HG03095 (cell line): ENCODE measurements around the gene FOXN1.

Experiments used
- ATAC-seq: cut with Tn5 transposase; IDR thresholded peaks from one replicate; pipeline ENCODE4 v1.9.1; 2021; ENCODE audit warnings: moderate library complexity; ENCODE audit not compliant: unreplicated experiment

The FOXN1 gene

GRCh38 chr17:28544402-28545140 is 38.4 kb downstream of the FOXN1 start:
- ATAC-seq: no peak

DNA sequence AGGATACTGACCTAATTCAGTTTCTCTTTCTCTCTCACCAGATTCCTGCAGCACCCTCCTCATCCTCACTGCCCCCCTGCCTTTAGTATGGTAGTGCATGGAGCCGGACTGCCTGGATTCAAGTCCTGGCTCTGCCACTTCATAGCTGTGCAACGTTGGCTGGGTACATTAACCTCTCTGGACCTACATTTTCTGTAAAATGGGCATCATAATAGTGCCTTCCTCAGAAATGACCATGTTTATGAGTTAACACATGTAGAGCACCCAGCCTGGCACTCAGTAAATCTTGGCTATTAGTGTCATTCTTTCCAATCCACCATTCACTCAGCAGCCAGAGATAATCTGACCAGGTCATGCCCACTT is 39.0 kb downstream of the FOXN1 start:
- ATAC-seq: no peak

DNA sequence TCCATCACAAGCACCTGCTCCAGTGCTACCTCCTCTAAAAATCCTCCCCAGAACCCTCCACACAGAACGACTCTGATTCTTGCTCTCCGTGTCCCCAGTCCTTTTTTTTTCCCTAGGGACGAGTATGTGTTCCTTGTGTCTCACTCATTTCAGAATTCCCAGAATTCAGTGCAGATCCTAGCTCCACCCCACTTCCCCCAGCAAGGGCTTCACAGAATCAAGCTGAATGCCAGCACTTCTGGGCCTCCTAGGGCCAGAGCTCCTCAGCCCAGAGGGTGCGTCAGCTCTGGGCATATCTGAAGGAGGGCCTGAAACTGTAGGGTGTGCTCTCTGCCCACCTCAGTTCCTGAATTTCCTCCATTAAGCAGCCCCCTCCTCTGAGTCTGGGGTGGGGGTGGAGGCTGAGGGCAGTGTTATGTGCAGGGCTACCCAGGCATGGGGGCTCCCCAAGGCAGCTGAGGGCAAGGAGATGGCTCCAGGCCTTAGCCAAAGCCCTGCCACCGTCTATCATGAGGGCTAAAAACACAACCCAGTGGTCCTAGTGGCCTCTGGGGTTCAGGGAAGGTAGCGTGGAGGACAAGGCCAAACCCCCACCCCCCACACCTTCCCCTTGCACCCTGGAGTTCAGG is 39.8 kb downstream of the FOXN1 start:
- ATAC-seq: no peak

GRCh38 chr17:28547096-28547622 is 41.0 kb downstream of the FOXN1 start:
- ATAC-seq: no peak

DNA sequence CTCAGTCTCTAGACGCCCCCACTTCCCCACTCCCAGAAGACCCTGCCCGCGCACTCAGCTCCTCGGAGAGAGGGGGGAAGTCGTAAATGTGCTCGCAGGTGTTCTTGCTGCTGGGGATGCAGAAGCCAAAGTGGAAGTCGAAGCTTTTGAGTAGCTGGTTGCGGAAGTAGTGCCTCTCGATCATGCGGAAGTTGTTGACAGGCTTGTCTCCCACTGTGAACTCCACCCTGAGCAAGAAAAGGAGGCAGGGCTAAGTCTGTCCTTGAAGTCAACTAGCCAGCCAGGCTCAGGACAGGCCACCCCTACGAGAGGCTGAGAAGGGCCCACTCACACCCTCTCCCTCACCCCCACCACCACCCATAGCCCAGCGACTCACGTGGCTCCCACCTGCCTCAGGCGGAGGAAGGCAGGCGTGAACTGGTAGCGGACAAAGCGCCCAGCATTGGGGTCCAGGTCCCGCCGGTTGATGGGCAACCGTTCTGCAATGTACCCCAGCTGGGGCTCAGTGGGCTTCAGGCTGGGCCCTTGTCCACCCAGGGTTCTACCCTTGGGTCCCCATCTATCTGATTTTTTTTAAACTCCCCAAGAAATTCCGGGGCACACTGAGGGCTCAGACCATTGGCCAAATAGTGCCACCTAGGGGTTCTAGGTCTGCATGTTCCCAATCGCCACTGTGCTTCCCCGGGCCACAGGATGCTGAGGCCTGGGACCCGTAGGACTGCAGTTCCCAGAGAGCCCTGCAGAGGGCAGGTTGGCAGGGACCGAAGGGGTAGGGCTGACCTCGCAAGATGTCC is 41.7 kb downstream of the FOXN1 start:
- no peak for ATAC-seq

- no peak for ATAC-seq
Observed at GRCh38 chr17:28548417-28549130, 42.4 kb downstream of the FOXN1 start.

DNA sequence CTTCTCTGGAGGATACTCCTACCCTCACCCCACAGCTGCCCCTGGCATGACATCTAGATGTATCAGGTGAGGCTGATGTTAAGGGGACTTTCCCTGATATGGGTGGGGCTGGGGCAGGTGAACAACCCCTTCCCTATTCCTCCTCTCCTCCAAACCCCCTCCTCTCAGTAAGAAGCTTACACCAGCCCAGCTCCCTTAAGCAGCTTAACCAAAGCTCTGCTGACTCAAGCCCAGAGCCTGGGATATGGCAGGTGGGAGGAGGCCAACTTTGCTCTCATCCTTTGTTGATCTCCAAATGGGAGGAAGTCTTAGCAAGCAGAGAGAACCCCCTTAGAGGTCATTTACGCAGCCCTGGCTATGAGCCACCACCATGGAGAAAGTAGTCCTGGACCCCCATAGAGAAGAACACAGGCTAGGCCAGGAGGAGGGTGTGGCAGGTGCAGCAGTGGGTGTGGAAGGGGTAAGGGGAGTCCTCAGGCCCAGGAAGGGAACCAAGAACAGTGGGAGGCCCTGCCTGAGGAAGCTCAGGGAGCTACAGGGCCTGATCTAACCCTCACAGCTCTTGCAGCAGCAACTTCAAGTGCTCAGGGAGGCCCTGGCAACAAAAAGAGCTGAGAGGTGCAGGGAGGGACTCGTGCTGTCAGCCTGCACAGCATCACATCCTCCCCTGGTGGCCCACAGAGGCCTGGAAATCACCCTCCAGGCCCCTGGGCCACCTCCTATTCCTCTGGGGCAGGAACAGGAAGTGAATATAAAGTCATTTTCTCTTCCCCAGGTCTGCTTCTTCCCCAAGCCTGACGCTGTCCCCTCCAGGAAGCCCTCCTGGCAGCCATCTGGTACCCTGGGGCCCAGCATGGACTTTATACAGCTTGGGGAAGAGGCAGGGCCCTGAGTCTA is 43.3 kb downstream of the FOXN1 start:
- peak; percentile 36 for ATAC-seq

GRCh38 chr17:28550858-28551257 is 44.7 kb downstream of the FOXN1 start:
- ATAC-seq: no peak

DNA sequence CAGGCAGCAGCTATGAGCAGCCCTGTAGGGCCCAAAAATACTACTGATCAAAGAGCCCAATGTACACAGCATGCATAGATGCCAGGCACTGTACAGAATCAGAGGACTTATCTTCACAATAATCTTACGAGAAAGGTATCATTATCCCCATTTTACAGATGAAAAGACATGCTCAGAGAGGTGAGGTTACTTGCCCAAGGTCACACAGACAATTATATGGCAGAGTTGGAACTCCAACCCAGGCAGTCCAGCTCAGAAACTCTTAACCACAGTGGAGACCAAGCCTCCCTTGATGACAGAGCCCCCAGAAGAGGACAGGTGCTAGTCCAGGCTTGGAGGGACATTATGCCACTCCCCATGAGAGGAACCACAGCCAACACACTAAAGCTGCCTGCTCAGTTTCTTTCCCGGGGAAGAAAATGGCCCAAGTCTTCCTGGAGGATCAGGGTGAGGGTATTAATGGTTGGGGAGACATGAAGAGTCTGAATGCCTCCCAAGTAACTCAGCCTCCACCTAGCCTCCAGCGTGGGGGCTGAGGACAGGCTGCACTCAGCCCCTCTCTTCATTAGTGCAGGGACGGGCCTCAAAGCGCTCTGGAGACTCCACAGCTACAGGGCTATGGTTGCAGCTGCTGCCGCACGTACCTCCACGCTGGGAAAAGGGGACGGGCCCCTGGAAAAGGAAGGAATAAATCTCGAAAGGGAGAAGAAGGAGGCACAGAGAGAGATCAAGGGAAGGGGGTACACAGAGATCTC is 45.5 kb downstream of the FOXN1 start:
- ATAC-seq: no peak

DNA sequence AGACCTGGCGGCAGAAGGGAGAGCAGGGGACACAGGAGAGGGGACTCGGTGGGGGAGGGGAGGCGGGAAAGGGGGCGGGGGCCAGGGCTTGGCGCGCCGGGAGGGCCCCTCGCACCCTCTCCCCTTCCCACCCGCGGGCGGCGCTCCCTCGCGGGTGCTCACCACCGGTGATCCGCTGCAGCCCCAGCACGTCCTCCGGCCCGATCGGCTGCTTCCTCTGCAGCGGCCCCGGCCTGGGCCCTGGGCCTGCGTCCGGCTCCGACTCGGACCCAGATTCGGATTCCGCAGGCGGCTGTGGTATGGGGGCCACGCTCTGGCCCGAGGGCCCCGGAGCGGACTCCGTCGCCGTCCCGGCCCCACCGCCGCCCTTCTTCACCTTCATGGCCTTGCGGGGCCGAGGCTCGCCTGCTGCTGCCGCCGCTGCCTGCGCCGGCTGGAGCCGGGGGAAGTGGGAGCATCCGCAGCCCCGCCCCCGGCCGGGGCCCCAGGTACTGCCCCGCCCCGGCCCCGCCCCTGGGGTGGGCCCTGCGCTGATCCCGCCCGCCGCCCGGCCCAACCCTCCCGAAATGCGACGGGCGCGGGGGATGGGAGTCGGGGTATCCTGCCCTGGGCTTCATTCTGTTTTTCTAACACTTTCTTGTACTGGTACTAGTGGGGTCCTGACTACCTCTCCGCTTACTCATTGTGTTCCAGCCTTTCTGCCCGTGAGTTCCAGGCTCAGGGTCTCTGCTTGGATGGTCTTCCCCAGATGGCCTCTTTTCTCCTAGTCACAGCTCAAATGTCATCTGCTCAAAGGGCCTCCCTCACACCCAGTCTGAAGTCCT is 46.2 kb downstream of the FOXN1 start, which contains the start of gene UNC119:
Gene UNC119, minus strand, starts transcription at position 449 of the 824 bp plus-strand sequence. Its CDS starts 67 bp downstream, at position 382.
- peak; percentile 50 for ATAC-seq

GRCh38 chr17:28553000-28553505 is 46.9 kb downstream of the FOXN1 start:
- no peak for ATAC-seq

GRCh38 chr17:28554565-28554964 is 48.4 kb downstream of the FOXN1 start:
- no peak for ATAC-seq

GRCh38 chr17:28555022-28555421 is 48.9 kb downstream of the FOXN1 start:
- ATAC-seq: no peak

DNA sequence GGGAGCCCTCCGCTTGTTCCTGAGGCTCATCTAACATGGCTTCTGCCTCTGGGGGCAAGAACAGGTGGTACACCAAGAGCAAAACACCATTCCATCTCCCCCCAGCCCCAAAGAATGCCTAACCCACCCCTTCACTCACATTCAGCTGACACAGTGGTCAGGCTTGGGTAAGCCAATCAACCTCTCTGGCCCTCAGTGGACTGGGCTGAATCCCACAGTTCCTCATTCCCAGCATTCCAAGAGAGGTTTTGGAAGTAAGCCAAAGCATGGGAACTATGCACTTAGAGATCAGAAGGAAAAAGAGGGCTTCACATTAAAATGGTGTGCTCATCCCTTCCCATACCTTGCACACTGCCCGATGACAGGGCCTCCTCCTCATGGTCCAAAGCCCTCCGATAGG is 57.3 kb downstream of the FOXN1 start:
- ATAC-seq: no peak

DNA sequence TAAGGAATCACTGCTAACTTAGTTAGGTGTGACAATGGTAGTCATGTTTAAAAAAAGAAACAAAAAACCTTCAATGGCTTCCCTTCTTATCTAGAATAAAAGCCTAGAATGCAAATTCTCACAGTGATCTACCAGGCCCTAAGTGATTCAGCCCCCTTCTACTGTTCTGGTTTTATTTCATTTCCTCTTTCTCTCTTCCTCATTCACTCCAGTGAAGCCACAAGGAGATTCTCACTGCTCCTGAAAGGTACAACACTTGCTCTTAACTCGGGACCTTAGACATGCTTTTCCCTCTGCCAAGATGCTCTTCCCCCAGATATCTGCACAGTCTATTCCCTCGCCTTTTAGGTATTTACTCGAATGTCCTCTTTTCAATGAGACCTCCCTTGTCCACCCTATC is 61.5 kb downstream of the FOXN1 start:
- no peak for ATAC-seq

DNA sequence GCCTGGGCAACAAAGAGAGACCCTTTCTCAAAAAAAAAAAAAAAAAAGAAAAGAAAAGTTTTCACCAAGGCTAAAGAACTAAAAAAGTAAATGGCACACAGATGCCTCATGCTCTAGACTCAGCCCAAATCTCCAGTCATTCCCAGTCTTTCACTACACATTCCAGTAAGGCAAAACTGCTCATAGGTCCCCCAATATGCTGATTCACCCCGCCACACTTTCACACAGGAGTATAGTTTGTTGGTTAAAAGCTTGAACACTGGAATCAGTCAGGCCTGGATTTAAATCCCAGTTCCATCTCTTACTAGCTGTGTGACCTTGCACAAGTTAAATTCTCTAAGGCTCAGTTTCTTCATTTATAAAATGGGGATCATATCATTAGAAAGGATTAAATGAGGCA is 63.3 kb downstream of the FOXN1 start:
- no peak for ATAC-seq

- ATAC-seq: no peak
Observed at GRCh38 chr17:28570716-28571360, 64.7 kb downstream of the FOXN1 start.
